NCI-H146 treated with DMSO at 0.1 percent for 48 hours (cell line): ENCODE data around the gene RIN3.
"Not testable (repeated sequence)": the region's sequence is repeated elsewhere in the genome, so short reads cannot be mapped to it uniquely, and the experiment has no call there.

Experiments used
- DNase-seq: peaks from one replicate; lab custom pipeline; 2025; ENCODE audit not compliant: unreplicated experiment; lab: John Stamatoyannopoulos, UW

The RIN3 gene

GRCh38 chr14:92622311-92622710, 108.7 kb downstream of the RIN3 start:
- DNase-seq: no peak

GRCh38 chr14:92624764-92625163, 111.2 kb downstream of the RIN3 start:
- no peak for DNase-seq

GRCh38 chr14:92625213-92625612, 111.6 kb downstream of the RIN3 start:
- DNase-seq: no peak

- DNase-seq: no peak
These were observed 112.5 kb downstream of the RIN3 start for GRCh38 chr14:92626041-92626440.

GRCh38 chr14:92627707-92628215, 114.2 kb downstream of the RIN3 start:
- no peak for DNase-seq

- no peak for DNase-seq
These were observed 115.1 kb downstream of the RIN3 start for GRCh38 chr14:92628636-92629035.

GRCh38 chr14:92630367-92630766, 116.8 kb downstream of the RIN3 start:
- no peak for DNase-seq

GRCh38 chr14:92631098-92631497, 117.5 kb downstream of the RIN3 start:
- DNase-seq: no peak

- no peak for DNase-seq
These were observed 119.1 kb downstream of the RIN3 start for GRCh38 chr14:92632546-92633273.

- no peak for DNase-seq
These were observed 119.7 kb downstream of the RIN3 start for GRCh38 chr14:92633274-92633616.

GRCh38 chr14:92633724-92634123, 120.1 kb downstream of the RIN3 start:
- no peak for DNase-seq

- peak; percentile 8 for DNase-seq
These were observed 121.5 kb downstream of the RIN3 start for GRCh38 chr14:92635031-92635430.

- no peak for DNase-seq
These were observed 122.3 kb downstream of the RIN3 start for GRCh38 chr14:92635896-92636295.

GRCh38 chr14:92637228-92637627, 123.6 kb downstream of the RIN3 start:
- DNase-seq: peak; percentile 12

- DNase-seq: no peak
These were observed 124.3 kb downstream of the RIN3 start for GRCh38 chr14:92637864-92638263.

GRCh38 chr14:92638266-92638665, 124.7 kb downstream of the RIN3 start:
- DNase-seq: no peak

- no peak for DNase-seq
These were observed 125.3 kb downstream of the RIN3 start for GRCh38 chr14:92638904-92639303.

- not testable (repeated sequence) for DNase-seq
These were observed 126.0 kb downstream of the RIN3 start for GRCh38 chr14:92639472-92640117.

- no peak for DNase-seq
These were observed 127.7 kb downstream of the RIN3 start for GRCh38 chr14:92641306-92641705.

- no peak for DNase-seq
These were observed 130.8 kb downstream of the RIN3 start for GRCh38 chr14:92644171-92644969.

- no peak for DNase-seq
These were observed 131.5 kb downstream of the RIN3 start for GRCh38 chr14:92644970-92645515.
